Cardiac fibroblast (primary cell): ENCODE results near the gene JAZF1.

Experiments used
- DNase-seq, 2 donors: peaks; one replicate each; pipeline versions ENCODE4 v3.0.0 to v3.0.0-alpha.2; 2010; ENCODE audit warnings: low read depth in 2 of 2
- H3K4me3 ChIP-seq, 2 donors: replicated peaks in 1 of 2; 1 replicate in 1 of 2; 2 replicates in 1 of 2; pipeline ENCODE4 v1.5.1; 2011; ENCODE audit warnings: low read depth in 2 of 2, low read length in 2 of 2, mild to moderate bottlenecking in 2 of 2, moderate library complexity in 1 of 2
- TF ChIP-seq, protein P1 (sequence below): IDR thresholded peaks from one replicate; pipeline ENCODE4 v1.5.1; 2011; ENCODE audit warnings: low read depth, mild to moderate bottlenecking, low read length, inconsistent platforms

The JAZF1 gene

DNA sequence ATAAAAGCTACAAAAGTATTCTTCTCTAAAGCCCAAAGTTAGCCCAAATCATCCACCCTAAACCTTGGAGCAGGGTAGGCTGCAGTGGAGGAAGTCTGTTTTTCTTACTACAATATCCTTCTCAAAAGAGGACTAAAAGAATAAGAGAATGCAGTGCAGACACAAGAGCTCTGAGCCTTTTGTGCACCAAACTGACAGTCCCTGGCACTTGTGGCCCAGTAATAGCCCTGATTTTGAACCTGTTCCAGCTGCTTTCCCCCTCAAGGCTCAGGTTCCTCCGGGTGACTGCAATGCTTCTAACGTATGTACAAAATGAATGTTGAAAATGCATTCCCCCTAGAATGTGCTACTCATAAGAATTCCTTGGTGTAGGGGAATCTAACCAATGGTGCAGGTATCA, 154.4 kb downstream of the JAZF1 start:
- no peak overlapping the region for H3K4me3 ChIP-seq
- no peak for DNase-seq
- TF ChIP-seq, protein P1, sequence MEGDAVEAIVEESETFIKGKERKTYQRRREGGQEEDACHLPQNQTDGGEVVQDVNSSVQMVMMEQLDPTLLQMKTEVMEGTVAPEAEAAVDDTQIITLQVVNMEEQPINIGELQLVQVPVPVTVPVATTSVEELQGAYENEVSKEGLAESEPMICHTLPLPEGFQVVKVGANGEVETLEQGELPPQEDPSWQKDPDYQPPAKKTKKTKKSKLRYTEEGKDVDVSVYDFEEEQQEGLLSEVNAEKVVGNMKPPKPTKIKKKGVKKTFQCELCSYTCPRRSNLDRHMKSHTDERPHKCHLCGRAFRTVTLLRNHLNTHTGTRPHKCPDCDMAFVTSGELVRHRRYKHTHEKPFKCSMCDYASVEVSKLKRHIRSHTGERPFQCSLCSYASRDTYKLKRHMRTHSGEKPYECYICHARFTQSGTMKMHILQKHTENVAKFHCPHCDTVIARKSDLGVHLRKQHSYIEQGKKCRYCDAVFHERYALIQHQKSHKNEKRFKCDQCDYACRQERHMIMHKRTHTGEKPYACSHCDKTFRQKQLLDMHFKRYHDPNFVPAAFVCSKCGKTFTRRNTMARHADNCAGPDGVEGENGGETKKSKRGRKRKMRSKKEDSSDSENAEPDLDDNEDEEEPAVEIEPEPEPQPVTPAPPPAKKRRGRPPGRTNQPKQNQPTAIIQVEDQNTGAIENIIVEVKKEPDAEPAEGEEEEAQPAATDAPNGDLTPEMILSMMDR = no peak

DNA sequence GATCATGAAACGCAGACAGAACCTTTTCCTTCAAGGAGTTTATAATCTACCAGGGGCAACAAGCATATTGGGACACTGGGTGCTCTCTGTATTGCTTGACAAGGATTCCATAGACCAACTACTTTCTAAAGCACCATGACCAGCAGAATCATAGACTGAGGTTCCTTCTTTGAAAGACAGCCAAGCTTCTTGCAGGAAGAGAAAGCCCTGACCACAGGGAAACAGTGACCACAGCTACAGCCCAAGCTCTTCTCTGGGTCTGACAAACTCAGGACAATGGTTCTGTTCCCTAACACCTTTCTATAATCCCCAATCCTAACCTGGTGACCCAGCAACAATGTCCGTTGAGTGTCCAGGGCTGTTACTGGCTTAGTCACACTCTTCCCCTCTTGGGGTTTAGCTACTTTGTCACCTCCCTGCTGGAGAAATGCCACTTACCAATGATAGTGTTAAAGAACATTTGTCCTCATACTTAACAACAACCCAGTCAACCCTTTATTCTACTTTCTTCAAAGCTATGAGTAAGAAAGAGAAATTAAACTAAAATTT, 155.7 kb downstream of the JAZF1 start:
- TF ChIP-seq, protein P1 = no peak
- DNase-seq = no peak

DNA sequence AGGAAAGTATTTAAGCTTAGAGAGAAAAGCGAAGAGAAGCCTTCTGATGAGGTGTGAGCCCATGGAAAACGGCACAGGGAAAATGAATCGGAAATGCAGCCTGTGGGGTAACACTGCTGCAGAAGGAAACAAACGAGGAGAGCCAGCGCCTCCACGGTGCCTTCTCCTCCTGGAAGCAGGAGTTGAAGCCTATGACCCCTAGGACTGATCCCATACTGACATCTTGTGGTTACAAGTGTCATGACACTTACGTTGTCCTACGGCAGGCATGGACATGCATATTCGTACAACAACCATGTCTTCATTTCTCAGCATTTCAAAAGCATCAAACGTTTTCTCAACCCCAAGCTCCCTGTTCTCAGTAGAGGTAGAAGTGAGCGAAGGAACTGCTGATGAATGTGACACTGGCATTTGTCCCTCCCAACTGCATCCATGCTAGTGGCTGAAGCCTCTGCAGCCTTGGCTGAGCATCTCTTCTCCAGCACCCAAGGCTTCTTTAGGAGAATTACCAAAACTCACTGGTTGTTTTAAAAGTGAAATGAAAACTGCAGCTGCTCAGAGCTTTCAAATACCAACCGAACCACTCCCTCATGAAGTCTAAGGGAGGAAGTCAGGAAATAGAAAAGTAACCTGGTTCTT, 160.2 kb downstream of the JAZF1 start:
- no peak overlapping the region for H3K4me3 ChIP-seq
- TF ChIP-seq, protein P1 = peak; percentile 85
- DNase-seq = peak; percentile 86 to 89

More for the DNA sequence above, 155.7 kb downstream of the JAZF1 start:
- H3K4me3 ChIP-seq = no peak overlapping the region

DNA sequence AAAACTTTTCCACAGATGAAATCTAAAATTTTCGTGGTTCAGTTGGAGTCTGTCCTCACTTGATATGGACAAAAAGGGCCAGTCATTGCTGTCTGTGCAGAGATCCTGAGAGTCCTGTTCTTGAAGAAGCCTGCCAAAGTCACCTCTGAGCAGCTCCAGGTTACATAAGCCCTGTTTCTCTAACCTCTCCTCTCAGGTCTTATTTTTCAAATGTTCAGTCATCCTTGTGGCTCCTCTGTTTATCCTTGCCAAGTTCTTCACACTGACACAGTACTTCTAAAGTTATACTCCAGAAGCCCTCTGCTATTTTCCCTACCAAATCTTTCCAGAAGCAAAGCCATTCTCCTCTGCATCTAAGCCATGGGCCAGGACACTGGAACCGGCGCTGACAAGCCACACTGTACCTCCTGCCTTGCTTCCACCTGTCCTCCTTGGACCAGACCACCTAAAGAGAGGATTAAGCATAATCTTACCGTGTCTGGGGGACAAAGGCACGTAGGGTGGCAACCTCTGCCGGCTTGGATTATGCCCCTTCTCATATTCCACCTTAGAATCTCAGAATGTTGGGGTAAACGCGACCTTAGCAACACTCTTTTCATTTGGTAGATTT, 161.6 kb downstream of the JAZF1 start:
- H3K4me3 ChIP-seq = no peak overlapping the region
- DNase-seq = no peak
- TF ChIP-seq, protein P1 = no peak

DNA sequence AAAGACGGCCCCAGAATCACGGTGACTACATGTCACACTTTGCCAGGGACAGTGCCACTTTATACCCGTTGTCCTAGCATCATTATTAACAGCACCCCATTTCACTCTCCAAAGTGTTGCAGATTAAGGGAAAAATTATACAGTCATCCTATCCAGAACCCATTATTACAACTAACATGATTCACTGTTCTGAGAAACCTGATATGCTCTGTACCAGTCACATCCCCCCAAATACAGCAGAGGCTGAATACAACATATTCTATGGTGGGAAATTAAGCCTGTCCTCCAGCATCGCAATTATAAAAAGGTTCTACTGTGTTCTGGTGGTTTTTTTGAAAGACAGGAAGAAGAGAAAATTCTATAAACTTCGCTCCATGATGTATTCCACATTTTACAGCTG, 162.1 kb downstream of the JAZF1 start:
- H3K4me3 ChIP-seq = no peak overlapping the region
- TF ChIP-seq, protein P1 = no peak
- peak in 1 of 2 donors; percentile 18 for DNase-seq

DNA sequence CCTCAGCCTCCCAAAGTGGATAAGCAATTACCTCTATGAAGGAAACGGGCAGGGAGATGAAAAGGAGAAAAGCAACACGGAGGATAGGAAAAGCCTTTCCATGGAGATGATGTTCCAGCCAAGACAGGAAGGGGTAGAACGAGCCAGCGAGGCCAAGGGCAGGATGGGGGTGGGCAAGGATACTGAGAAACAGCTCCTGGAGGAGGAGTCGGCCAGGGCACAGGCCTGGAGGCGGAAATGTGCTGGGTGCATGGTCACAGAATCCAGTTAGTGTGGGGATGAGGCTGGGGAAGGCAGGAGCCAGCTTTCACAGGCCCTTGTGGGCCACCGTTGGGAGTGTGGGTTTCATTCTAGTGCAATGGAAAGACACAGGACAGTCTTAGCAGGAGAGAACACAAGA, 162.6 kb downstream of the JAZF1 start:
- no peak overlapping the region for H3K4me3 ChIP-seq
- TF ChIP-seq, protein P1 = no peak
- DNase-seq = no peak
